DND-41 (cell line): Measurements from ENCODE around the gene DCAF5.

Source experiments
- ATAC-seq: fragments of 200-7000 bp; cut with Tn5 transposase; 3 replicates; pipeline ENCODE4 v1.9.1; 2021; ENCODE audit warnings: low read depth; ENCODE audit not compliant: insufficient read depth
- DNase-seq: peaks from one replicate; pipeline ENCODE4 v3.0.0-alpha.2; 2020
- H2AFZ ChIP-seq: 2 replicates; pipeline ENCODE4 v1.6.0; 2012; ENCODE audit warnings: low read depth, low read length
- H3K27ac ChIP-seq: 2 replicates; pipeline ENCODE4 v1.5.1; 2012; ENCODE audit warnings: low read length, inconsistent platforms
- H3K27me3 ChIP-seq: fragments of 200-600 bp; sonication (generic); 2 replicates; pipeline ENCODE4 v1.6.0; 2012; ENCODE audit warnings: low read length, mild to moderate bottlenecking, inconsistent platforms; ENCODE audit not compliant: insufficient read depth, poor library complexity
- H3K36me3 ChIP-seq: 2 replicates; pipeline ENCODE4 v1.5.1; 2012; ENCODE audit warnings: low read length, inconsistent platforms; ENCODE audit not compliant: insufficient read depth
- H3K4me1 ChIP-seq: 2 replicates; pipeline ENCODE4 v1.5.1; 2012; ENCODE audit warnings: mild to moderate bottlenecking, low read length; ENCODE audit not compliant: insufficient read depth
- H3K4me2 ChIP-seq: 2 replicates; pipeline ENCODE4 v1.6.0; 2012; ENCODE audit warnings: mild to moderate bottlenecking, moderate library complexity, low read length, inconsistent platforms; ENCODE audit not compliant: insufficient read depth
- H3K4me3 ChIP-seq, 2 experiments: fragments of 200-600 bp in 1 of 2; shearing (Covaris generic) in 1 of 2; 2 replicates each; pipeline ENCODE4 v1.5.1; 2012 to 2016; ENCODE audit warnings: inconsistent platforms in 2 of 2, low read length in 2 of 2, mild to moderate bottlenecking in 2 of 2, low read depth in 1 of 2, moderate library complexity in 1 of 2
- H3K79me2 ChIP-seq: 2 replicates; pipeline ENCODE4 v1.6.0; 2012; ENCODE audit warnings: low read length, inconsistent platforms; ENCODE audit not compliant: insufficient read depth
- H3K9ac ChIP-seq: 2 replicates; pipeline ENCODE4 v1.6.0; 2012; ENCODE audit warnings: low read depth, mild to moderate bottlenecking, inconsistent platforms, low read length, moderate library complexity
- H3K9me3 ChIP-seq: 2 replicates; pipeline ENCODE4 v1.5.1; 2012; ENCODE audit warnings: low read length, moderate library complexity, mild to moderate bottlenecking, inconsistent platforms; ENCODE audit not compliant: insufficient read depth, severe bottlenecking
- H4K20me1 ChIP-seq: 2 replicates; pipeline ENCODE4 v1.6.0; 2012; ENCODE audit warnings: low read length; ENCODE audit not compliant: insufficient read depth
- CTCF ChIP-seq: IDR thresholded peaks from 2 replicates; pipeline ENCODE4 v1.5.1; 2012; ENCODE audit warnings: borderline replicate concordance, low read length, moderate library complexity, mild to moderate bottlenecking; ENCODE audit not compliant: poor library complexity, severe bottlenecking; ENCODE audit errors: extremely low read depth
- EZH2 ChIP-seq: IDR thresholded peaks from 3 replicates; pipeline ENCODE4 v1.6.1; 2012; ENCODE audit warnings: borderline replicate concordance, low read depth, mild to moderate bottlenecking, moderate library complexity, low read length, inconsistent platforms; ENCODE audit not compliant: severe bottlenecking

The DCAF5 gene

GRCh38 chr14:69010648-69011047, 142.3 kb downstream of the DCAF5 start:
- no peaks in the 10 kb centered on the region for H3K4me1 ChIP-seq
- no peaks in the 10 kb centered on the region for H3K79me2 ChIP-seq
- H2AFZ ChIP-seq = no peak overlapping the region

GRCh38 chr14:69008421-69008884, 144.5 kb downstream of the DCAF5 start:
- H3K27ac ChIP-seq = no peak overlapping the region
- DNase-seq (no peak), ATAC-seq (no peak)
- H3K9ac ChIP-seq = no peak overlapping the region
- H4K20me1 ChIP-seq = no peaks in the 10 kb centered on the region
- TF ChIP-seq EZH2 (no peak), CTCF (no peak)
- no peak overlapping the region for H3K4me2 ChIP-seq
- H3K4me1 ChIP-seq = no peaks in the 10 kb centered on the region
- H3K79me2 ChIP-seq = no peaks in the 10 kb centered on the region
- no peaks in the 10 kb centered on the region for H3K9me3 ChIP-seq
- peaks cover 4% of the 10 kb centered on the region for H3K27me3 ChIP-seq
- H2AFZ ChIP-seq = no peak overlapping the region
- no peaks in the 10 kb centered on the region for H3K36me3 ChIP-seq
- no peak overlapping the region for H3K4me3 ChIP-seq

More at GRCh38 chr14:69010648-69011047, 142.3 kb downstream of the DCAF5 start:
- Histone ChIP-seq H3K9ac (no peak overlapping the region), H3K4me3 (no peak overlapping the region), H4K20me1 (no peaks in the 10 kb centered on the region), H3K36me3 (no peaks in the 10 kb centered on the region), H3K4me2 (no peak overlapping the region), H3K9me3 (no peaks in the 10 kb centered on the region), H3K27me3 (no peaks in the 10 kb centered on the region), H3K27ac (no peak overlapping the region)
- no peak for TF ChIP-seq CTCF
- ATAC-seq (no peak), DNase-seq (no peak)

GRCh38 chr14:69006346-69006745, 146.6 kb downstream of the DCAF5 start:
- no peaks in the 10 kb centered on the region for H4K20me1 ChIP-seq
- H3K9ac ChIP-seq = no peak overlapping the region
- no peak overlapping the region for H2AFZ ChIP-seq
- no peak overlapping the region for H3K27ac ChIP-seq
- no peaks in the 10 kb centered on the region for H3K9me3 ChIP-seq
- no peak overlapping the region for H3K4me2 ChIP-seq
- no peaks in the 10 kb centered on the region for H3K79me2 ChIP-seq
- TF ChIP-seq EZH2 (no peak), CTCF (no peak)
- peaks cover 4% of the 10 kb centered on the region for H3K27me3 ChIP-seq
- no peak for ATAC-seq
- no peaks in the 10 kb centered on the region for H3K4me1 ChIP-seq
- no peak for DNase-seq
- H3K4me3 ChIP-seq = no peak overlapping the region
- no peaks in the 10 kb centered on the region for H3K36me3 ChIP-seq

- H3K9ac ChIP-seq = no peak overlapping the region
- no peak overlapping the region for H3K4me3 ChIP-seq
- H3K9me3 ChIP-seq = no peaks in the 10 kb centered on the region
- ATAC-seq = no peak
- peaks cover 4% of the 10 kb centered on the region for H3K27me3 ChIP-seq
- H3K36me3 ChIP-seq = no peaks in the 10 kb centered on the region
- TF ChIP-seq CTCF (no peak), EZH2 (no peak)
- DNase-seq = no peak
- no peaks in the 10 kb centered on the region for H3K4me1 ChIP-seq
- no peaks in the 10 kb centered on the region for H3K79me2 ChIP-seq
- no peaks in the 10 kb centered on the region for H4K20me1 ChIP-seq
- no peak overlapping the region for H3K27ac ChIP-seq
- H3K4me2 ChIP-seq = no peak overlapping the region
- H2AFZ ChIP-seq = no peak overlapping the region
Observed at GRCh38 chr14:69005432-69006148, 147.3 kb downstream of the DCAF5 start.
